Psoas muscle (tissue), 8 donors: ENCODE measurements around the gene KIAA1614. TPM values are rescaled to one million over a fixed set of nuclear protein-coding genes. Genes with fewer than 3 reads are reported as not detected.

Experiments used
- ATAC-seq, 4 donors: fragments of 200-7000 bp; cut with Tn5 transposase; one replicate each; pipeline ENCODE4 v1.9.1; 2020; ENCODE audit warnings: moderate library complexity in 3 of 4, mild to moderate bottlenecking in 2 of 4
- DNase-seq, 2 donors: peaks; one replicate each; pipeline ENCODE4 v3.0.0-alpha.2; 2020
- H3K27ac ChIP-seq: fragments of 200-600 bp; one replicate; pipeline ENCODE4 v1.8.0; 2022
- H3K27me3 ChIP-seq, 3 donors: fragments of 200-600 bp in 1 of 3; one replicate each; pipeline versions ENCODE4 v1.6.1 to v1.8.0; 2013 to 2022; ENCODE audit warnings: low read length in 2 of 3, mild to moderate bottlenecking in 2 of 3, moderate library complexity in 1 of 3; ENCODE audit not compliant: insufficient read depth in 3 of 3
- H3K36me3 ChIP-seq, 2 donors: fragments of 200-600 bp in 1 of 2; one replicate each; pipeline versions ENCODE4 v1.6.1 to v1.8.0; 2013 to 2022; ENCODE audit warnings: low read depth in 1 of 2, mild to moderate bottlenecking in 1 of 2, moderate library complexity in 1 of 2; ENCODE audit not compliant: insufficient read depth in 1 of 2
- H3K4me1 ChIP-seq: fragments of 200-600 bp; one replicate; pipeline ENCODE4 v1.8.0; 2022
- H3K4me3 ChIP-seq: fragments of 200-600 bp; one replicate; pipeline ENCODE4 v1.8.0; 2022; ENCODE audit warnings: mild to moderate bottlenecking
- H3K9me3 ChIP-seq: fragments of 200-600 bp; one replicate; pipeline ENCODE4 v1.8.0; 2022
- WGBS, 3 donors: extraction: QIAGEN DNeasy Blood & Tissue Kit; methylation state at CpG; one replicate each; pipeline versions ENCODE4 v1.1.6 to v1.1.7; 2013; 5-methylcytosine and 5-hydroxymethylcytosine counted together
- intact Hi-C, 2 donors: fragments of 100-400 bp; cut with DNase I; formaldehyde crosslinking; loops; one replicate each; pipeline versions ENCODE4 v1.11.0 to v1.14.2; 2022
- polyA plus RNA-seq, 3 donors: library from polyadenylated mRNA; stranded (reverse); fragments of 200-250 nt; gene quantifications; one replicate each; pipeline ENCODE4 v1.2.3, GENCODE V29; 2013
- total RNA-seq, 4 donors: library from RNA; stranded (reverse); fragmentation: NEBNext Ultra II Directional in 2 of 4; extraction: Animal tissue kit (Norgen Biotek cat#: 25700) in 2 of 4; gene quantifications; one replicate each; pipeline versions ENCODE4 v1.2.1 to v1.2.4, GENCODE V29; 2021 to 2023
- TF ChIP-seq, protein P1 (sequence below): fragments of 200-600 bp; IDR thresholded peaks from one replicate; pipeline ENCODE4 v1.8.0; 2022; ENCODE audit warnings: antibody characterized with exemption
- donor health status: healthy with polysubstance abuse.
- donor health status: DM: no; HTN: no; CAD: no; lungs with moderate emphysema.
- donor health status: Bipolar disorder and iron deficiency.
- donor health status: healthy.
- donor health status: DM: yes; HTN: yes; CAD: no.
- donor health status: DM: no; HTN: no; CAD: no.
- donor health status: DM: no; HTN: no; CAD: no.
- donor health status: DM: yes; HTN: yes; CAD: no.

Gene KIAA1614
- total and polyA plus RNA-seq, 7 donors = 0.45 to 1.6 (median 0.88) TPM

DNA sequence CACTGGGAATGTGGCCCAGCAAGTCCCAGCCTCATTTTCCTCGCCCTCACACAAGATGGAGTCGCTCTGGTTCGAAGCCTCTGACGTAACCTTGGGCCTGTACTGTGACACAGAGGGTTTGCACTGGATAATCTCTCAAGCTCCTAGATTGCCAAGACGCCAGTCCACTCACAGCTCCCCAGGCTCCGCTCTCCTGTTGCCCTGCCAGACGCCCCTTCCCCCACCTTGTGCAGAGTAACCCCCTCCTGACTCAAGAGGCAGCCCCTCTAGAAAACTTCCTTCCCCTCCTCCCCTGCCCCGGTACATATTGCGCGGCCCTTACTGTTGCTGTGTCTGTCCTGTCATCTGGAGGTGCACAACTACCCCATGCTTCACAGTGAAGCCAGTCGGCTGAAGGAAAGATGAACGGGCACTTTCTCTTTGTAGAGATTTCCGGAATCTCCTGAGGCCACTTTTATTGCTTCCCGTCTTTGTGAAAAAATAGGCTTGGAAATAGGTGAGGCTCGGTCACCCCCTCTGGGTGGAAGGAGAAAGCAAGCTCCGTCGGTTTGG is 981 bp upstream of the KIAA1614 start:
- H3K4me3 ChIP-seq = peak overlapping the region; percentile 71
- 36 to 42% (median 39%) methylated on average over 17 of the region's 17 CpGs for WGBS, 3 donors
- ATAC-seq (peak in 3 of 4 donors; percentile 7 to 38 (median 28)), DNase-seq (no peak)
- no peaks in the 10 kb centered on the region for H3K4me1 ChIP-seq
- H3K36me3 ChIP-seq = no peaks in the 10 kb centered on the region
- H3K9me3 ChIP-seq = no peaks in the 10 kb centered on the region
- peaks cover 0 to 23% (median 9%) of the 10 kb centered on the region in 3 donors for H3K27me3 ChIP-seq
- peak overlapping the region; percentile 56 for H3K27ac ChIP-seq
- intact Hi-C loops = loop anchor here in 1 of 2 donors (10.0 kb wide), 1 partner anchor 1003 kb away; no protein-coding TSS in a partner anchor
- TF ChIP-seq, protein P1, sequence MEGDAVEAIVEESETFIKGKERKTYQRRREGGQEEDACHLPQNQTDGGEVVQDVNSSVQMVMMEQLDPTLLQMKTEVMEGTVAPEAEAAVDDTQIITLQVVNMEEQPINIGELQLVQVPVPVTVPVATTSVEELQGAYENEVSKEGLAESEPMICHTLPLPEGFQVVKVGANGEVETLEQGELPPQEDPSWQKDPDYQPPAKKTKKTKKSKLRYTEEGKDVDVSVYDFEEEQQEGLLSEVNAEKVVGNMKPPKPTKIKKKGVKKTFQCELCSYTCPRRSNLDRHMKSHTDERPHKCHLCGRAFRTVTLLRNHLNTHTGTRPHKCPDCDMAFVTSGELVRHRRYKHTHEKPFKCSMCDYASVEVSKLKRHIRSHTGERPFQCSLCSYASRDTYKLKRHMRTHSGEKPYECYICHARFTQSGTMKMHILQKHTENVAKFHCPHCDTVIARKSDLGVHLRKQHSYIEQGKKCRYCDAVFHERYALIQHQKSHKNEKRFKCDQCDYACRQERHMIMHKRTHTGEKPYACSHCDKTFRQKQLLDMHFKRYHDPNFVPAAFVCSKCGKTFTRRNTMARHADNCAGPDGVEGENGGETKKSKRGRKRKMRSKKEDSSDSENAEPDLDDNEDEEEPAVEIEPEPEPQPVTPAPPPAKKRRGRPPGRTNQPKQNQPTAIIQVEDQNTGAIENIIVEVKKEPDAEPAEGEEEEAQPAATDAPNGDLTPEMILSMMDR = no peak

DNA sequence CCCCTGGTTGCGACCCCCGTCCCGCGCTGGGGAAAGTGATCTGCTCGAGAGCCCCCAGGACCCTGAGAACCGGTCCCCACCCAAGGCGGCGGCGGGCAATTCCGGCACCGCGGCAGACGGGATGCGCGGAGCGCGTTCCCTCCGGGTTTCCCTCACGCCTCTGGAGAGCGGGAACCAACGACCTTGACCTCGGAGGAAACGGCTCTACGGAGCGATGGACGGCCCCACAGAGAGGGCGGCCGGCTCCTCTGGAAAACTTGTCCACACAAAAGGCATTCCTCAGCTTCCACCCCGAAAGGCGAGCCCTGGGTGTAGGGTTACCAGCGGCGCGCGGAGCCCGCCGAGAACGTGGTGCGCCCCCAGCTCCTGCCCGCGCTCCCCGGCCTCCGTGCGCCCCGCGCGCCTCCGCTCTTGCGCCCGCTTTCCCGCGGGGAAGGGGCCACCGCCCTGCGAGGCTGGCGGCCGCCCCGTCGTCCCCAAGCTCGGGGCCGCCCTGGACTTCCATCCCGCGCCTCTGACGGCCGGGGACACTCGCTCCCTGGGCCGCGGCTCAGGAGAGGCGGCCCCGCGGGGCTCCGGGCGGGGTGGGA is 391 bp upstream of the KIAA1614 start:
- peak overlapping the region; percentile 56 for H3K27ac ChIP-seq
- peak overlapping the region; percentile 71 for H3K4me3 ChIP-seq
- intact Hi-C loops = loop anchor here in 1 of 2 donors (10.0 kb wide), 1 partner anchor 1002 kb away; no protein-coding TSS in a partner anchor
- no peaks in the 10 kb centered on the region for H3K9me3 ChIP-seq
- peaks cover 0 to 23% (median 9%) of the 10 kb centered on the region in 3 donors for H3K27me3 ChIP-seq
- no peak for DNase-seq
- WGBS, 3 donors = 1% methylated on average over 40 to 71 of the region's 71 CpGs
- no peaks in the 10 kb centered on the region for H3K36me3 ChIP-seq
- TF ChIP-seq, protein P1 = no peak
- ATAC-seq = peak; percentile 16 to 51 (median 24)
- no peaks in the 10 kb centered on the region for H3K4me1 ChIP-seq

DNA sequence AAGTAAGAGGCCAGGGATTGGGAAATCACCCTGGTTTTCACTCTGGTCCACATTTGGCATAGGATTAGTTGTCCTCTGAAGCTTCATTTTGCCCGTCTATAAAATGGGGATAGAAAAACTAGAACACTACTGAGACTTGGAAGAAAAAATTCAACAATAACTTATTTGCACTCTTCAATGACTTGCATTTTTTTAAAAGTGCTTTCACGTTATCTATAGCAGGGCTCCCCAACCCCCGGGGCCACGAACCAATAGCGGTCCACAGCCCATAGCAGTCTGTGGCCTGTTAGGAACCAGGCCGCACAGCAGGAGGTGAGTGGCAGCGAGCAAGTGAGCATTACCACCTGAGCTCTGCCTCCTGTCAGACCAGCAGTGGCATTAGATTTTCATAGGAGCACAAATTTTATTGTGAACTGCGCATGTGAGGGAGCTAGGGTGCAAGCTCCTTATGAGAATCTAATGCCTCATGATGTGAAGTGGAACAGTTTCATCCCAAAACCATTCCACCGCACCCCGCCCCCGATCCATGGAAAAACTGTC is 2.8 kb downstream of the KIAA1614 start:
- TF ChIP-seq, protein P1 = no peak
- Histone ChIP-seq H3K27me3 (peaks cover 0 to 23% (median 7%) of the 10 kb centered on the region in 3 donors), H3K27ac (no peak overlapping the region), H3K4me3 (no peak overlapping the region), H3K9me3 (no peaks in the 10 kb centered on the region), H3K4me1 (no peaks in the 10 kb centered on the region), H3K36me3 (no peaks in the 10 kb centered on the region)
- ATAC-seq (no peak), DNase-seq (no peak)
- intact Hi-C loops = loop anchor here in 1 of 2 donors (10.0 kb wide), 1 partner anchor 999 kb away; no protein-coding TSS in a partner anchor
- WGBS, 3 donors = 95 to 96% (median 96%) methylated on average over 11 of the region's 11 CpGs

DNA sequence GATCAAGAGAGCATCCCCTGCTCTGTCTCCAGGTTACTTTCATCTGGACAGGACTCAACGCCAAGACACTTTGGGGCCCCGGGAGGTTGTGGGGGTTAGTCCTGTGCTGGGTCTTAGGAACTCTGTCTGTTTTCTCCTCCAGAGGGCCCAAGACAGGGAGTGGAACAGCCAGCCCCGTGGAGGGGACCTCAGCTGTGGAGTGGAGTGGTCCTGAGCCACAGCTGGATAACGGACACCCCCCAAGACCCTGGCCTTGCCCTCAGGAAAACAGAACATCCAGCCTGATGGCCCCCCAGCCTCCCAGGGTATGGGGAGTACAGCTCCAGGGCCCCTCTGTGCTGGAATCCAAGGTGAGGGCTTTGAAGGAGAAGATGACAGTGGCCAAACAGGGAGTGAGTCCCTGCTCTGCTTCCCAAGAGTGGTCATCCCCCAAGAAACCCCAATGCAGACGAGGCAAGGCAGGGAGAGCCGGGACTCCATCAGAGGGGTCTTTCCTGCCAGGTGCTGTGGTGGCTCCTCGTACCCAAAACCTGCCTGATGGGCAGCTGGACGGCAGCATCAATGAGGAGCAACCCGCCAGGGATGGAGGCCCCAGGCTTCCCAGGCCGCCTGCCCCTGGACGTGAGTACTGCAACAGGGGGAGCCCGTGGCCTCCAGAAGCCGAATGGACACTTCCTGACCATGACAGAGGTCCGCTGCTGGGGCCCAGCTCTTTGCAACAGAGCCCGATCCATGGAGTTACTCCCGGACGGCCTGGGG is 3.5 kb downstream of the KIAA1614 start:
- H3K27ac ChIP-seq = no peak overlapping the region
- no peaks in the 10 kb centered on the region for H3K36me3 ChIP-seq
- TF ChIP-seq, protein P1 = no peak
- H3K9me3 ChIP-seq = no peaks in the 10 kb centered on the region
- DNase-seq = no peak
- H3K4me3 ChIP-seq = no peak overlapping the region
- no peaks in the 10 kb centered on the region for H3K4me1 ChIP-seq
- WGBS, 3 donors = 89 to 94% (median 93%) methylated on average over 16 to 17 of the region's 17 CpGs
- intact Hi-C loops = loop anchor here in 1 of 2 donors (10.0 kb wide), 1 partner anchor 999 kb away; no protein-coding TSS in a partner anchor
- no peak for ATAC-seq
- H3K27me3 ChIP-seq = peaks cover 0 to 22% (median 7%) of the 10 kb centered on the region in 3 donors
